Stimulated activated naive CD4-positive, alpha-beta T cell treated with Interleukin-2 at 50 U/mL for 16 hours (primary cell): ENCODE data around the gene SLFN12L.
"Not testable (repeated sequence)": the region's sequence is repeated elsewhere in the genome, so short reads cannot be mapped to it uniquely, and the experiment has no call there.

Experiments
- DNase-seq: peaks from one replicate; lab custom pipeline; 2025; lab: John Stamatoyannopoulos, UW

SLFN12L gene

GRCh38 chr17:35537601-35538141, at the start of gene SLFN12L:
Gene SLFN12L (minus strand): TSS chr17:35537678. CDS start chr17:35522364, 15,314 bp downstream.
- DNase-seq = no peak

- DNase-seq = no peak
Measured at GRCh38 chr17:35586569-35587073, 49.1 kb upstream of the SLFN12L start.

GRCh38 chr17:35584061-35584460, 46.6 kb upstream of the SLFN12L start:
- DNase-seq = no peak

GRCh38 chr17:35578929-35579432, 41.5 kb upstream of the SLFN12L start:
- no peak for DNase-seq

GRCh38 chr17:35578197-35578928, 40.9 kb upstream of the SLFN12L start, which contains the start of gene PEX12:
Gene PEX12 (minus strand): TSS chr17:35578571. CDS start chr17:35578021, 550 bp downstream.
- DNase-seq = peak; percentile 87

GRCh38 chr17:35577830-35578196, 40.3 kb upstream of the SLFN12L start:
- DNase-seq = no peak

GRCh38 chr17:35575759-35576158, 38.3 kb upstream of the SLFN12L start:
- DNase-seq = no peak

GRCh38 chr17:35569405-35569804, 31.9 kb upstream of the SLFN12L start:
- no peak for DNase-seq

- peak; percentile 36 for DNase-seq
Measured at GRCh38 chr17:35568561-35568960, 31.1 kb upstream of the SLFN12L start.

GRCh38 chr17:35566968-35567367, 29.5 kb upstream of the SLFN12L start:
- DNase-seq = no peak

GRCh38 chr17:35563181-35563580, 25.7 kb upstream of the SLFN12L start:
- not testable (repeated sequence) for DNase-seq

GRCh38 chr17:35560703-35561102, 23.2 kb upstream of the SLFN12L start, which contains the start of gene SLFN14:
Gene SLFN14 (minus strand): TSS chr17:35560819. CDS start chr17:35558062, 2,757 bp downstream.
- DNase-seq = no peak

GRCh38 chr17:35559495-35560210, 22.2 kb upstream of the SLFN12L start:
- DNase-seq = no peak

GRCh38 chr17:35557353-35557752, 19.9 kb upstream of the SLFN12L start:
- no peak for DNase-seq

GRCh38 chr17:35555691-35556090, 18.2 kb upstream of the SLFN12L start:
- no peak for DNase-seq

- no peak for DNase-seq
Measured at GRCh38 chr17:35554668-35555067, 17.2 kb upstream of the SLFN12L start.

- no peak for DNase-seq
Measured at GRCh38 chr17:35553310-35553709, 15.8 kb upstream of the SLFN12L start.

GRCh38 chr17:35548978-35549377, 11.5 kb upstream of the SLFN12L start:
- DNase-seq = no peak

GRCh38 chr17:35548208-35548810, 10.8 kb upstream of the SLFN12L start:
- no peak for DNase-seq

- DNase-seq = no peak
Measured at GRCh38 chr17:35546487-35546886, 9.0 kb upstream of the SLFN12L start.

GRCh38 chr17:35545150-35545549, 7.7 kb upstream of the SLFN12L start:
- no peak for DNase-seq

GRCh38 chr17:35543856-35544255, 6.4 kb upstream of the SLFN12L start:
- no peak for DNase-seq
